Fibroblast of villous mesenchyme (primary cell): ENCODE data around the gene PDIK1L. TPM values are rescaled to one million over a fixed set of nuclear protein-coding genes. Genes with fewer than 3 reads are reported as not detected.
A peak's percentile ranks its signal among the peaks of the same experiment; 100 is the strongest.

Source experiments
- DNase-seq: peaks from one replicate; pipeline ENCODE4 v3.0.0-alpha.2; 2010; ENCODE audit warnings: low read depth
- H3K4me3 ChIP-seq: 2 replicates; pipeline ENCODE4 v1.5.1; 2011; ENCODE audit warnings: low read depth, mild to moderate bottlenecking, low read length
- total RNA-seq: library from RNA; depleted of rRNA; stranded (reverse); fragments of >200 nt; gene quantifications from 2 replicates; pipeline ENCODE4 v1.2.3, GENCODE V29; 2012
- TF ChIP-seq, protein P1 (sequence below): IDR thresholded peaks from 2 replicates; pipeline ENCODE4 v1.5.1; 2012; ENCODE audit warnings: low read depth, mild to moderate bottlenecking, low read length; ENCODE audit not compliant: insufficient read depth

Gene PDIK1L
- total RNA-seq, result 2.6 and 4.8 TPM in 2 replicates

DNA sequence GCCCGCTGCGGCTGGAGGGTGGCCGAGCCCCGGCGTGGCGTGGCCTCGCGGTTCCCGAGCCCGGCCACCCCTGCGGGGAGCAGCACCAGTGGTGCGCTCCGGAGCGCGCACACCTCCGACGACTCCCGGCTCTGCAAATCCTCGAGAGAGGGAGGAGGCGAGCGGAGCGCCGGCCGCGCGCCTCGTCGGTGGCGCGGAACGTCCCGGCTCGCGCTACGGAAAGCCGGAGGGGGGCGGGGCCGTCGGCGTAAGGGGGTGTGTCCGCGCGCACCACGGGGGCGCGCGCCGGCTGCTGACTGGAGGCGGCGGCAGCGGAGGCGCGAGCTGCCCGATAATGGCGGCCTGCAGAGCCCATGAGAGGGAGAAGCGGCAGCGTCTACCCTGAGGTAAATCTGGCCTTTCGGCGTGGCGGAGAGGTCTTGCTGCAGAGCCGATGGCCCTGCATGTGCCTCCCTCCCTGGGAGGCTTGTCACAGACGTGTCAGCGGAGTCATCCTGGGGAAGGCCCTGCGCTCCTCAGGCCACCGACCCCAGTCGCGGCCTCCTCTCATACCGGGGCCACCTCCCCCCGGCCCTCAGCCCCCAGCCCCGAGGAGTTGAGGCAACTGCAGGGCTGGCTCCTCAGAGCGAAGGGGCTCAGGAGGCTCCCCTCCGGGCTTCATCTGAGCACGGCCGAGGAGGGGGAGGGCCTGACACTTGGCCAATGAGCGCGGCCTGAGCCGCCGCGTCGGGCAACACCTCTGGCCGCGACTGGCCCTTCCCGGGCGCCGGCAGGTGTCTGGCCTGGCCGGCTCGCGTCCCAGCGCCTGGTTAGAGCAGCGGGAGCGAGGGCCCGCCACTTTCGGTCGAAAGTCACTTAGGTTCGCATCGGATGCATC lies at the start of gene PDIK1L:
Gene PDIK1L, plus strand, starts transcription at position 295 of the 877 bp plus-strand sequence. CDS start 2,485 bp downstream, outside the sequence.
- H3K4me3 ChIP-seq, result peak within 1 kb of the TSS; percentile 97
- peak; percentile 97 for DNase-seq
- TF ChIP-seq, protein P1, sequence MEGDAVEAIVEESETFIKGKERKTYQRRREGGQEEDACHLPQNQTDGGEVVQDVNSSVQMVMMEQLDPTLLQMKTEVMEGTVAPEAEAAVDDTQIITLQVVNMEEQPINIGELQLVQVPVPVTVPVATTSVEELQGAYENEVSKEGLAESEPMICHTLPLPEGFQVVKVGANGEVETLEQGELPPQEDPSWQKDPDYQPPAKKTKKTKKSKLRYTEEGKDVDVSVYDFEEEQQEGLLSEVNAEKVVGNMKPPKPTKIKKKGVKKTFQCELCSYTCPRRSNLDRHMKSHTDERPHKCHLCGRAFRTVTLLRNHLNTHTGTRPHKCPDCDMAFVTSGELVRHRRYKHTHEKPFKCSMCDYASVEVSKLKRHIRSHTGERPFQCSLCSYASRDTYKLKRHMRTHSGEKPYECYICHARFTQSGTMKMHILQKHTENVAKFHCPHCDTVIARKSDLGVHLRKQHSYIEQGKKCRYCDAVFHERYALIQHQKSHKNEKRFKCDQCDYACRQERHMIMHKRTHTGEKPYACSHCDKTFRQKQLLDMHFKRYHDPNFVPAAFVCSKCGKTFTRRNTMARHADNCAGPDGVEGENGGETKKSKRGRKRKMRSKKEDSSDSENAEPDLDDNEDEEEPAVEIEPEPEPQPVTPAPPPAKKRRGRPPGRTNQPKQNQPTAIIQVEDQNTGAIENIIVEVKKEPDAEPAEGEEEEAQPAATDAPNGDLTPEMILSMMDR, result no peak

DNA sequence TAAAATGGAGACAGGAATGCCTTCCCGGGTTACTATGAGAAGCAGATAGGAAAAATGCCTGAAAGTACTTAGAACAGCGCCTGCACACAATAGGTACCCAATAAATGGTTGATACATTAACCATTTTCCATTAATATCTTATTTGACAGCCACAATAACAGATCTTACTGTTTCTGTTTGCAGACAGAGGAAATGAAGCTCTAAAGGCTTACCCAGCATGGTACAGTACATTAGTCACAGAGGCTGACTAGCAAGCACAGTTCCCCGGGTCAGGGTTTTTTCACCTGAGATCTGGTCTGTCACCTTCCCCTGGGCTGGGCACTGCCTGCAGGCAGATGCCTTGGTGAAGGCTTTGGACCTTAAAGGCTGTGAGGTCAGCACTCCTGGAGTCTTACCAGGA lies 47.1 kb upstream of the PDIK1L start:
- no peak overlapping the region for H3K4me3 ChIP-seq
- TF ChIP-seq, protein P1, result no peak
- DNase-seq, result no peak

DNA sequence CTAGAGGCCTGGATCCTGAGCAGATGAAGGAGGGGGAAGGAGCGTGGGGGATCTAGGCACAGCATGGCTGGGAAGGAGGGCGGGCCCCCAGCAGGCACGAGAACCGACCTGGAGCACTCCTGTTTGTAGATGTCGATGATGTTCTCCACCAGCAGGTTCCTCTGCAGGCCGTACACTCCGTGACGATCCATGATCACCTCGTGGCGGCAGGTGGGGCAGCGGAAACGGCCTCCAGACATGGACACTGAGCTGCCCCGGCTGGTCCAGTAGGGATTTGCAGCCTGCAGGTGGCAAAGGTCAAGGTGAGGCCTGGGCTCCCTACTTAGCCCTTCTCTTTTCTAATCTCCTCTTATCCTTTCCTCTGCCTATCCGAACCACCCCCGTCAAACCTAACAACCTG lies 45.5 kb upstream of the PDIK1L start:
- no peak overlapping the region for H3K4me3 ChIP-seq
- no peak for DNase-seq
- TF ChIP-seq, protein P1, result no peak

DNA sequence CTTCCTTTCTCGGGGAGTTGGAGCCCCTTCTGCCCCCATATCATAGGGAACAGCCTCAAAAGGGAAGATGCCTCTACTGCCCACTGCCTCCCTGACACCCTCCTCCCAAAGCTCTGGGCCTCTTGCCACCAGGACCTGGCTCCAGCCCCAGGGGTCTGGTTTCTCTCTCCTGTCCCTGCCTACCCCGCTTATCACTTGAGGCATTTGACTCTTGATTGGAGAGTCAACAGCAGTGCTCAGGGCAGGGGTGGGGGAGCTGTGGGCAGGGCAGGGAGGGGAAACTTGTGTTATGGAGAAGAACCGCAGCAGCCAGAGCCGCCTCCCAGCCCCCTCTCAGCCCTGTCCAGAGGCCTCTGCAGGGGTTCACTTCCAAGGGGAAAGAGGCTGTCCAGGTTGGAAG lies 44.8 kb upstream of the PDIK1L start:
- TF ChIP-seq, protein P1, result no peak
- peak; percentile 24 for DNase-seq
- no peak overlapping the region for H3K4me3 ChIP-seq

DNA sequence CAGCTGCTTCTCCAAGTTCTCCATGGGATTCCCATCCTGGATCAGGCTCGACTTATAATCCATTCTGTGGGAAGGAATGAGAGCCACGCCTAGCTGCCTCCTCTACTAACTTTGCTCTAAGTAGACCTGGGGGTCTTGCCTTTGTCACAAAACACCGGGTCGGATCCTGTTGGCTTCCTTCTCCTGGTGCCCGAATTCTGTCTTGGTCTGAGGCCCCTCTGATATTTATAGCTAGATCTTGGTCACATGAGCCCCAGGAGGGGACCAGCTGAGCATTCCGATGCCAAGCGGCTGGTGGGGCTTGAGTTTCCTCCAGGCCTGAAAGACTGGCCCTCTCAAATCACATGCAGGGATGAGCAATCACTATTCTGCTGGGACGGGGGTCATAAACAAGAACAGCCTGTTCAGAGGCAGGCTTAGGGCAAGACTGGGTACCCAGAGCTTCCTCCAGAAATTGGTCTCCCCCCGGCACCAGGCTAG lies 44.2 kb upstream of the PDIK1L start, which contains the start of gene TRIM63:
Gene TRIM63, minus strand, starts transcription at position 199 of the 480 bp plus-strand sequence. Its CDS starts 136 bp downstream, at position 63.
- DNase-seq, result no peak
- H3K4me3 ChIP-seq, result no peak within 1 kb of the TSS
- TF ChIP-seq, protein P1, result no peak

DNA sequence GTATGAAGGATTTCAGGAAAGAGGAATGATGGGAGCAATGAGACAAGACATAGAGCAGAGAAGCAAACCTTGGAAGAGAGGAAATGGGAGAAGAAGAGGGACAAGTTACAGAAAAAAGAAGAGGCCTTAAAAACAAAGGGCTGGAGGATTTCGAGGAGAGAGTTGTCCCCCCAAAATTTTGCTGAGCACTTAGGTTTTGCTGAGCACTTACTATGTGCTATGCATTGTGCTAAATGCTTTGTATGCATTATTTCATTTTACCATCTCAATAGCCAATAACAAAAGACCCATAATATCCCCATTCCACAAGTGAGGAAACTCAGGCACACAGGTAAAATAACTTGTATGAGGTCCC lies 41.7 kb upstream of the PDIK1L start:
- TF ChIP-seq, protein P1, result no peak
- no peak overlapping the region for H3K4me3 ChIP-seq
- DNase-seq, result no peak
